Measurements from ENCODE around the gene LGALS3BP. TPM values are rescaled to one million over a fixed set of nuclear protein-coding genes. Genes with fewer than 3 reads are reported as not detected.

Gene LGALS3BP
- polyA plus RNA-seq, 5 donors: 124 to 224 (median 169) TPM

GRCh38 chr17:78922816-78923498 is 56.8 kb downstream of the LGALS3BP start:
- DNase-seq: no peak

- no peak for DNase-seq
These were observed 58.2 kb downstream of the LGALS3BP start for GRCh38 chr17:78921437-78921971.

Other genes starting within 250 kb of the LGALS3BP start
- 10 to 100 TPM; 36.4 to 45.8 (median 38.8) TPM for gene CYTH1, start 197.7 kb downstream of the LGALS3BP start, polyA plus RNA-seq (ENCODE audit: insufficient read depth in 1 of 5, insufficient read length in 5 of 5, low replicate concordance in 1 of 5)
- 10 to 100 TPM; 32.6 to 55.3 (median 43.6) TPM for gene USP36, start 139.1 kb downstream of the LGALS3BP start, polyA plus RNA-seq (ENCODE audit: insufficient read depth in 1 of 5, insufficient read length in 5 of 5, low replicate concordance in 1 of 5)
- under 1 TPM; 0.18 to 0.50 (median 0.29) TPM for gene CEP295NL, start 76.7 kb downstream of the LGALS3BP start, polyA plus RNA-seq (ENCODE audit: insufficient read depth in 1 of 5, insufficient read length in 5 of 5, low replicate concordance in 1 of 5)
- gene TIMP2, start 54.5 kb downstream of the LGALS3BP start, polyA plus RNA-seq (ENCODE audit: insufficient read depth in 1 of 5, insufficient read length in 5 of 5, low replicate concordance in 1 of 5): 100 to 1,000 TPM; 154 to 188 (median 170) TPM
- 10 to 100 TPM; 36.8 to 45.5 (median 42.3) TPM for gene CANT1, start 29.8 kb upstream of the LGALS3BP start, polyA plus RNA-seq (ENCODE audit: insufficient read depth in 1 of 5, insufficient read length in 5 of 5, low replicate concordance in 1 of 5)
- 1 to 10 TPM; 1.5 to 2.7 (median 2.2) TPM for gene C1QTNF1, start 44.2 kb upstream of the LGALS3BP start, polyA plus RNA-seq (ENCODE audit: insufficient read depth in 1 of 5, insufficient read length in 5 of 5, low replicate concordance in 1 of 5)
- 10 to 100 TPM; 21.1 to 41.6 (median 31.5) TPM for gene ENGASE, start 94.9 kb upstream of the LGALS3BP start, polyA plus RNA-seq (ENCODE audit: insufficient read depth in 1 of 5, insufficient read length in 5 of 5, low replicate concordance in 1 of 5)